ENCODE data around the gene RGPD6.
"Not testable (repeated sequence)": the region's sequence is repeated elsewhere in the genome, so short reads cannot be mapped to it uniquely, and the experiment has no call there.

RGPD6 gene

GRCh38 chr2:110576763-110577416 lies at the start of gene RGPD6:
RGPD6 (minus strand) TSS chr2:110577222; CDS start chr2:110577024, 198 bp downstream.
- DNase-seq, result not testable (repeated sequence)

- DNase-seq, result not testable (repeated sequence)
Measured at GRCh38 chr2:110619326-110619939, 42.4 kb upstream of the RGPD6 start.

GRCh38 chr2:110613927-110614326 lies 36.9 kb upstream of the RGPD6 start:
- DNase-seq, result not testable (repeated sequence)

GRCh38 chr2:110610613-110611250 lies 33.7 kb upstream of the RGPD6 start:
- DNase-seq, result not testable (repeated sequence)

- not testable (repeated sequence) for DNase-seq
Measured at GRCh38 chr2:110609843-110610612, 33.0 kb upstream of the RGPD6 start.

GRCh38 chr2:110608788-110609502 lies 31.9 kb upstream of the RGPD6 start:
- not testable (repeated sequence) for DNase-seq

GRCh38 chr2:110605057-110605456 lies 28.0 kb upstream of the RGPD6 start:
- DNase-seq, result not testable (repeated sequence)

GRCh38 chr2:110603917-110604591 lies 27.0 kb upstream of the RGPD6 start:
- not testable (repeated sequence) for DNase-seq

GRCh38 chr2:110602139-110602538 lies 25.1 kb upstream of the RGPD6 start:
- not testable (repeated sequence) for DNase-seq

GRCh38 chr2:110591973-110592372 lies 15.0 kb upstream of the RGPD6 start:
- not testable (repeated sequence) for DNase-seq

- not testable (repeated sequence) for DNase-seq
Measured at GRCh38 chr2:110589677-110590330, 12.8 kb upstream of the RGPD6 start.

- DNase-seq, result not testable (repeated sequence)
Measured at GRCh38 chr2:110588520-110588919, 11.5 kb upstream of the RGPD6 start.

GRCh38 chr2:110579216-110579965 lies 2.4 kb upstream of the RGPD6 start:
- not testable (repeated sequence) for DNase-seq

GRCh38 chr2:110578429-110578828 lies 1.4 kb upstream of the RGPD6 start:
- DNase-seq, result not testable (repeated sequence)

- DNase-seq, result not testable (repeated sequence)
Measured at GRCh38 chr2:110499755-110500377, 77.2 kb downstream of the RGPD6 start.

- DNase-seq, result not testable (repeated sequence)
Measured at GRCh38 chr2:110496027-110496426, 81.0 kb downstream of the RGPD6 start.

- not testable (repeated sequence) for DNase-seq
Measured at GRCh38 chr2:110494488-110494887, 82.5 kb downstream of the RGPD6 start.

- DNase-seq, result not testable (repeated sequence)
Measured at GRCh38 chr2:110488991-110489390, 88.0 kb downstream of the RGPD6 start.

GRCh38 chr2:110482697-110483096 lies 94.3 kb downstream of the RGPD6 start:
- DNase-seq, result not testable (repeated sequence)

- not testable (repeated sequence) for DNase-seq
Measured at GRCh38 chr2:110481200-110481599, 95.8 kb downstream of the RGPD6 start.

All from EL (cell line).